SK-N-DZ (cell line): ENCODE data around the gene ZNF668. TPM values are rescaled to one million over a fixed set of nuclear protein-coding genes. Genes with fewer than 3 reads are reported as not detected.
A peak's percentile ranks its signal among the peaks of the same experiment; 100 is the strongest.

Experiments used
- DNase-seq: peaks from one replicate; pipeline ENCODE4 v3.0.0-alpha.2; 2015; ENCODE audit warnings: low spot score
- polyA plus RNA-seq, 2 experiments: library from polyadenylated mRNA; depleted of rRNA; stranded (reverse); fragments of >200 nt; gene quantifications; 2 replicates each; pipeline ENCODE4 v1.2.3, GENCODE V29; 2014

ZNF668 gene
- 13.9 and 16.2 TPM in 2 replicates for polyA plus RNA-seq (2014; cell fraction: cytosol; rRNA removed)
- 11.0 and 13.4 TPM in 2 replicates for polyA plus RNA-seq (2014; cell fraction: nucleus; rRNA removed)

GRCh38 chr16:31073970-31074813, at the start of gene ZNF668, which contains the start of gene ZNF646:
TSS of gene ZNF668 (minus strand) at chr16:31074240. CDS start at chr16:31064459, 9,781 bp downstream.
TSS of gene ZNF646 (plus strand) at chr16:31074422. CDS start at chr16:31076325, 1,903 bp downstream.
- peak; percentile 99 for DNase-seq

GRCh38 chr16:31120129-31120528, 46.1 kb upstream of the ZNF668 start:
- DNase-seq, result no peak

- no peak for DNase-seq
Observed at GRCh38 chr16:31118223-31119155, 44.4 kb upstream of the ZNF668 start.

GRCh38 chr16:31117384-31118222, 43.6 kb upstream of the ZNF668 start, which contains the start of gene KAT8:
TSS of gene KAT8 (plus strand) at chr16:31117664. CDS start at chr16:31117682, 18 bp downstream.
- peak; percentile 98 for DNase-seq

- no peak for DNase-seq
Observed at GRCh38 chr16:31114468-31114867, 40.4 kb upstream of the ZNF668 start.

GRCh38 chr16:31113121-31114120, 39.4 kb upstream of the ZNF668 start:
- no peak for DNase-seq

GRCh38 chr16:31112711-31113110, 38.7 kb upstream of the ZNF668 start:
- DNase-seq, result no peak

- DNase-seq, result no peak
Observed at GRCh38 chr16:31111881-31112466, 37.9 kb upstream of the ZNF668 start.

- no peak for DNase-seq
Observed at GRCh38 chr16:31110106-31111034, 36.3 kb upstream of the ZNF668 start.

- DNase-seq, result no peak
Observed at GRCh38 chr16:31109622-31110021, 35.6 kb upstream of the ZNF668 start.

GRCh38 chr16:31108794-31109558, 34.9 kb upstream of the ZNF668 start:
- no peak for DNase-seq

GRCh38 chr16:31108035-31108793, 34.2 kb upstream of the ZNF668 start, which contains the start of gene BCKDK:
TSS of gene BCKDK (plus strand) at chr16:31108386. CDS start at chr16:31109224, 838 bp downstream.
- DNase-seq, result peak; percentile 81

- DNase-seq, result no peak
Observed at GRCh38 chr16:31107465-31107867, 33.4 kb upstream of the ZNF668 start.

- DNase-seq, result no peak
Observed at GRCh38 chr16:31106509-31107464, 32.7 kb upstream of the ZNF668 start.

- peak; percentile 90 for DNase-seq
Observed at GRCh38 chr16:31105677-31106213, 31.7 kb upstream of the ZNF668 start.
